H9 (cell line): ENCODE data around the gene PYGO2. TPM values are rescaled to one million over a fixed set of nuclear protein-coding genes. Genes with fewer than 3 reads are reported as not detected.

ENCODE experiments used
- DNase-seq: peaks from one replicate; pipeline ENCODE4 v3.0.0-alpha.2; 2017
- H2AFZ ChIP-seq: one replicate; pipeline ENCODE4 v1.6.1; 2013; ENCODE audit warnings: mild to moderate bottlenecking, low read length, control low read depth, moderate library complexity
- H2AK5ac ChIP-seq: 2 replicates; pipeline ENCODE4 v1.6.1; 2013; ENCODE audit warnings: low read length, control low read depth, mixed read lengths; ENCODE audit not compliant: insufficient read length
- H2BK120ac ChIP-seq: one replicate; pipeline ENCODE4 v1.6.1; 2013; ENCODE audit warnings: low read depth, mild to moderate bottlenecking, low read length, control low read depth, inconsistent platforms; ENCODE audit not compliant: poor library complexity, severe bottlenecking
- H2BK12ac ChIP-seq: 2 replicates; pipeline ENCODE4 v1.6.1; 2013; ENCODE audit warnings: low read length, control low read depth, mixed read lengths, low read depth; ENCODE audit not compliant: insufficient read length
- H2BK15ac ChIP-seq: 2 replicates; pipeline ENCODE4 v1.6.1; 2013; ENCODE audit warnings: low read depth, low read length, control low read depth
- H2BK20ac ChIP-seq: one replicate; pipeline ENCODE4 v1.6.1; 2013; ENCODE audit warnings: low read depth, mild to moderate bottlenecking, low read length, control low read depth, inconsistent platforms; ENCODE audit not compliant: poor library complexity, severe bottlenecking
- H2BK5ac ChIP-seq: 2 replicates; pipeline ENCODE4 v1.6.1; 2013; ENCODE audit warnings: low read length, control low read depth, mixed read lengths; ENCODE audit not compliant: insufficient read length
- H3K14ac ChIP-seq: 2 replicates; pipeline ENCODE4 v1.6.1; 2013; ENCODE audit warnings: low read length, control low read depth; ENCODE audit not compliant: insufficient read depth
- H3K18ac ChIP-seq: 2 replicates; pipeline ENCODE4 v1.6.1; 2013; ENCODE audit warnings: low read depth, mild to moderate bottlenecking, mixed read lengths, low read length, control low read depth; ENCODE audit not compliant: insufficient read length
- H3K23ac ChIP-seq: 2 replicates; pipeline ENCODE4 v1.6.1; 2013; ENCODE audit warnings: low read length, control low read depth, mixed read lengths, low read depth; ENCODE audit not compliant: insufficient read length
- H3K23me2 ChIP-seq: 2 replicates; pipeline ENCODE4 v1.6.1; 2013; ENCODE audit warnings: low read depth, mild to moderate bottlenecking, mixed read lengths, low read length, control low read depth; ENCODE audit not compliant: insufficient read length, poor library complexity, severe bottlenecking
- H3K27ac ChIP-seq: 2 replicates; pipeline ENCODE4 v1.5.1; 2013; ENCODE audit warnings: low read length, control low read depth, mixed read lengths, low read depth; ENCODE audit not compliant: insufficient read length
- H3K27me3 ChIP-seq: 2 replicates; pipeline ENCODE4 v1.6.1; 2013; ENCODE audit warnings: low read length, control low read depth, inconsistent platforms; ENCODE audit not compliant: insufficient read depth
- H3K4ac ChIP-seq: 2 replicates; pipeline ENCODE4 v1.6.1; 2013; ENCODE audit warnings: low read depth, mild to moderate bottlenecking, control low read depth, inconsistent platforms, low read length, moderate library complexity
- H3K4me1 ChIP-seq: 2 replicates; pipeline ENCODE4 v1.6.1; 2013; ENCODE audit warnings: low read length, control low read depth, inconsistent platforms; ENCODE audit not compliant: insufficient read depth
- H3K4me2 ChIP-seq: 2 replicates; pipeline ENCODE4 v1.6.1; 2013; ENCODE audit warnings: low read length, control low read depth, mixed read lengths; ENCODE audit not compliant: insufficient read length, insufficient read depth
- H3K56ac ChIP-seq: 2 replicates; pipeline ENCODE4 v1.6.1; 2013; ENCODE audit warnings: low read depth, mild to moderate bottlenecking, mixed read lengths, low read length, control low read depth; ENCODE audit not compliant: insufficient read length
- H3K79me1 ChIP-seq: 2 replicates; pipeline ENCODE4 v1.6.1; 2013; ENCODE audit warnings: low read depth, mild to moderate bottlenecking, moderate library complexity, low read length, control low read depth, inconsistent platforms; ENCODE audit not compliant: insufficient read depth, poor library complexity, severe bottlenecking
- H3K79me2 ChIP-seq: 2 replicates; pipeline ENCODE4 v1.6.1; 2013; ENCODE audit warnings: low read length, control low read depth, inconsistent platforms; ENCODE audit not compliant: insufficient read depth
- H3K9ac ChIP-seq: 2 replicates; pipeline ENCODE4 v1.6.1; 2013; ENCODE audit warnings: low read length, control low read depth, mixed read lengths; ENCODE audit not compliant: insufficient read length; ENCODE audit errors: extremely low read depth
- H3K9me3 ChIP-seq: one replicate; pipeline ENCODE4 v1.6.1; 2013; ENCODE audit warnings: low read depth, low read length, inconsistent platforms; ENCODE audit not compliant: control insufficient read depth
- H3T11ph ChIP-seq: one replicate; pipeline ENCODE4 v1.6.1; 2013; ENCODE audit warnings: mild to moderate bottlenecking, low read length, control low read depth, inconsistent platforms
- H4K20me1 ChIP-seq: one replicate; pipeline ENCODE4 v1.6.1; 2013; ENCODE audit not compliant: control insufficient read depth, insufficient read length, insufficient read depth
- H4K5ac ChIP-seq: 2 replicates; pipeline ENCODE4 v1.6.1; 2013; ENCODE audit warnings: low read depth, mild to moderate bottlenecking, mixed read lengths, low read length, control low read depth; ENCODE audit not compliant: insufficient read length
- H4K8ac ChIP-seq: replicated peaks from 2 replicates; pipeline ENCODE4 v1.6.1; 2013; ENCODE audit warnings: low read length, control low read depth, mixed read lengths, low read depth; ENCODE audit not compliant: insufficient read length
- H4K91ac ChIP-seq: 2 replicates; pipeline ENCODE4 v1.6.1; 2013; ENCODE audit warnings: low read depth, mild to moderate bottlenecking, moderate library complexity, mixed read lengths, low read length, control low read depth; ENCODE audit not compliant: insufficient read length
- H3K27ac Mint-ChIP-seq, 3 experiments: 2 replicates in 2 of 3; 3 replicates in 1 of 3; pipeline ENCODE4 v1.8.0; 2020 to 2021; ENCODE audit warnings: mixed read lengths in 3 of 3, mild to moderate bottlenecking in 1 of 3, moderate library complexity in 1 of 3
- H3K27me3 Mint-ChIP-seq: 2 replicates; pipeline ENCODE4 v1.8.0; 2021; ENCODE audit warnings: low read depth, mild to moderate bottlenecking, moderate library complexity, mixed read lengths
- H3K36me3 Mint-ChIP-seq, 3 experiments: 2 replicates in 2 of 3; 3 replicates in 1 of 3; pipeline ENCODE4 v1.8.0; 2020 to 2021; ENCODE audit warnings: low read depth in 3 of 3, mixed read lengths in 3 of 3; ENCODE audit not compliant: insufficient read depth in 1 of 3
- H3K4me1 Mint-ChIP-seq, 2 experiments: 2 replicates each; pipeline ENCODE4 v1.8.0; 2020; ENCODE audit warnings: mixed read lengths in 2 of 2
- H3K4me3 Mint-ChIP-seq, 2 experiments: 2 replicates in 1 of 2; 3 replicates in 1 of 2; pipeline ENCODE4 v1.8.0; 2020 to 2021; ENCODE audit warnings: mild to moderate bottlenecking in 2 of 2, mixed read lengths in 2 of 2, moderate library complexity in 1 of 2
- H3K9me3 Mint-ChIP-seq, 2 experiments: 2 replicates in 1 of 2; 3 replicates in 1 of 2; pipeline ENCODE4 v1.8.0; 2020; ENCODE audit warnings: mild to moderate bottlenecking in 2 of 2, mixed read lengths in 2 of 2, moderate library complexity in 1 of 2
- CTCF ChIP-seq: fragments of 200-600 bp; sonication (generic); conservative IDR thresholded peaks from 3 replicates; pipeline ENCODE4 v1.8.0; 2021; ENCODE audit warnings: antibody characterized with exemption, mild to moderate bottlenecking
- WGBS: extraction: QIAGEN DNeasy Blood & Tissue Kit; methylation state at CpG from one replicate; pipeline ENCODE4 v1.1.7; 2013; ENCODE audit warnings: missing lambda C conversion rate, low lambda C conversion rate, mixed read lengths; ENCODE audit not compliant: insufficient read length; ENCODE audit errors: extremely low coverage; 5-methylcytosine and 5-hydroxymethylcytosine counted together
- total RNA-seq: library from RNA; stranded (reverse); gene quantifications from 2 replicates; pipeline ENCODE4 v1.2.1, GENCODE V29; 2021

PYGO2 gene
- total RNA-seq, 1 experiment from 2014 or later, result 38.7 TPM

GRCh38 chr1:155007251-155007828 is 45.8 kb upstream of the PYGO2 start:
- TF ChIP-seq CTCF, result no peak
- Mint-ChIP-seq H3K27ac (no peak overlapping the region), H3K36me3 (peaks cover 0 to 1% (median 0%) of the 10 kb centered on the region in 3 experiments; a peak in 2 of 7 replicates), H3K9me3 (no peaks in the 10 kb centered on the region; a peak in 1 of 5 replicates), H3K27me3 (no peaks in the 10 kb centered on the region), H3K4me1 (peaks cover 45 to 62% of the 10 kb centered on the region in 2 experiments), H3K4me3 (no peak overlapping the region)
- Histone ChIP-seq H4K5ac (no peak overlapping the region), H3K14ac (no peak overlapping the region; the same call in 1 of the 2 replicates), H3K79me2 (no peaks in the 10 kb centered on the region; the same call in 1 of the 2 replicates), H2AFZ (no peak overlapping the region), H3K4me2 (no peak overlapping the region), H3K79me1 (no peaks in the 10 kb centered on the region), H3K23ac (no peak overlapping the region), H2BK5ac (no peak overlapping the region), H2AK5ac (no peak overlapping the region), H3K9me3 (no peaks in the 10 kb centered on the region), H2BK15ac (no peak overlapping the region), H3K9ac (no peak overlapping the region), H2BK120ac (no peak overlapping the region), H3K27me3 (no peaks in the 10 kb centered on the region), H4K20me1 (no peaks in the 10 kb centered on the region), H3K4ac (no peak overlapping the region), H2BK20ac (no peak overlapping the region), H3K18ac (no peak overlapping the region), H3T11ph (no peak overlapping the region), H4K91ac (no peak overlapping the region), H3K23me2 (peaks cover 13% of the 10 kb centered on the region), H3K56ac (no peak overlapping the region), H3K4me1 (peaks cover 5% of the 10 kb centered on the region; the same call in 1 of the 2 replicates), H4K8ac (no peak overlapping the region), H2BK12ac (no peak overlapping the region), H3K27ac (no peak overlapping the region)
- DNase-seq, result no peak
- no CpG with 5 or more reads among the region's 6 CpGs for WGBS
